Mammary epithelial cell (primary cell): Measurements from ENCODE around the gene SLC15A3.

Experiments used
- EZH2 ChIP-seq: IDR thresholded peaks from 2 replicates; pipeline ENCODE4 v1.6.1; 2012; ENCODE audit warnings: low read length, inconsistent platforms, borderline replicate concordance
- TF ChIP-seq, protein P1 (sequence below), 2 donors: IDR thresholded peaks in 1 of 2; conservative IDR thresholded peaks in 1 of 2; 2 replicates each; pipeline ENCODE4 v1.5.1; 2011 to 2012; ENCODE audit warnings: inconsistent platforms in 2 of 2, low read length in 2 of 2, mild to moderate bottlenecking in 2 of 2, control low read depth in 1 of 2, low read depth in 1 of 2; ENCODE audit not compliant: insufficient read depth in 1 of 2; ENCODE audit errors: extremely low read depth in 1 of 2

DNA sequence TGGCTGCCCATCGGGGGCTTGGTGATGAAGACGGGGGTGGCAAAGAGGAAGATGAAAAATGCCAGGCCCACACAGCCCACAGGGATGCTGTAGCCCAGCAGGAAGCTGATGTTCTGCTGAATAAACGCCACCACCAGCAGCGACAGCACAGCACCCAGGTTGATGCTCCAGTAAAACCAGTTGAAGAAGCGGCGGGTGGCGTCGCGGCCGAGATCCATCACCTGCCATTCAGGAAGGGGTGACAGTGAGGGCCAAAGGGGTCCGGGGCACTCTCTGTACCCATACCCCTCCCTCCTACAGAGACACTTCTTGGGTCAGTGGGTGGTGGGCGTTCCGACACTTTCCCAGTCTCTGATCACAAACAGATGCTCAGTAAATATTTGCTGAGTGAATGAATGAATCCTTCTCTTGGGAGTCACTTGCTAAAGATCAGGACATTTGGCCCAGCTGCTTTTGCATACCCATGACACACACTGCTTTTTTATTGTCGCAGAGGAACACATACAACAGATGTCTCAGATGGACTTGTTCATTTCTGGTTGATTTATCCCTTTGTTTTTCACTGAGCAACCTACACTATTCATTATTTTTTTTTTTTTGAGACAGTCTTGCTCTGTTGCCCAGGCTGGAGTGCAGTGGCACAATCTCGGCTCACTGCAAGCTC lies 5.2 kb downstream of the SLC15A3 start:
- TF ChIP-seq, protein P1, sequence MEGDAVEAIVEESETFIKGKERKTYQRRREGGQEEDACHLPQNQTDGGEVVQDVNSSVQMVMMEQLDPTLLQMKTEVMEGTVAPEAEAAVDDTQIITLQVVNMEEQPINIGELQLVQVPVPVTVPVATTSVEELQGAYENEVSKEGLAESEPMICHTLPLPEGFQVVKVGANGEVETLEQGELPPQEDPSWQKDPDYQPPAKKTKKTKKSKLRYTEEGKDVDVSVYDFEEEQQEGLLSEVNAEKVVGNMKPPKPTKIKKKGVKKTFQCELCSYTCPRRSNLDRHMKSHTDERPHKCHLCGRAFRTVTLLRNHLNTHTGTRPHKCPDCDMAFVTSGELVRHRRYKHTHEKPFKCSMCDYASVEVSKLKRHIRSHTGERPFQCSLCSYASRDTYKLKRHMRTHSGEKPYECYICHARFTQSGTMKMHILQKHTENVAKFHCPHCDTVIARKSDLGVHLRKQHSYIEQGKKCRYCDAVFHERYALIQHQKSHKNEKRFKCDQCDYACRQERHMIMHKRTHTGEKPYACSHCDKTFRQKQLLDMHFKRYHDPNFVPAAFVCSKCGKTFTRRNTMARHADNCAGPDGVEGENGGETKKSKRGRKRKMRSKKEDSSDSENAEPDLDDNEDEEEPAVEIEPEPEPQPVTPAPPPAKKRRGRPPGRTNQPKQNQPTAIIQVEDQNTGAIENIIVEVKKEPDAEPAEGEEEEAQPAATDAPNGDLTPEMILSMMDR (conservative IDR thresholded peaks at IDR 0.05 in 1 of 2, IDR thresholded peaks at IDR 0.05 in 1 of 2; ENCODE audit: extremely low read depth in 1 of 2, insufficient read depth in 1 of 2, low read depth in 1 of 2, low read length in 2 of 2) = no peak
- no peak for TF ChIP-seq EZH2
